NCI-H748 treated with DMSO at 0.1 percent for 48 hours (cell line): ENCODE results near the gene PDZD7.

ENCODE experiments used
- DNase-seq: peaks from one replicate; lab custom pipeline; 2025; lab: John Stamatoyannopoulos, UW

PDZD7 gene

DNA sequence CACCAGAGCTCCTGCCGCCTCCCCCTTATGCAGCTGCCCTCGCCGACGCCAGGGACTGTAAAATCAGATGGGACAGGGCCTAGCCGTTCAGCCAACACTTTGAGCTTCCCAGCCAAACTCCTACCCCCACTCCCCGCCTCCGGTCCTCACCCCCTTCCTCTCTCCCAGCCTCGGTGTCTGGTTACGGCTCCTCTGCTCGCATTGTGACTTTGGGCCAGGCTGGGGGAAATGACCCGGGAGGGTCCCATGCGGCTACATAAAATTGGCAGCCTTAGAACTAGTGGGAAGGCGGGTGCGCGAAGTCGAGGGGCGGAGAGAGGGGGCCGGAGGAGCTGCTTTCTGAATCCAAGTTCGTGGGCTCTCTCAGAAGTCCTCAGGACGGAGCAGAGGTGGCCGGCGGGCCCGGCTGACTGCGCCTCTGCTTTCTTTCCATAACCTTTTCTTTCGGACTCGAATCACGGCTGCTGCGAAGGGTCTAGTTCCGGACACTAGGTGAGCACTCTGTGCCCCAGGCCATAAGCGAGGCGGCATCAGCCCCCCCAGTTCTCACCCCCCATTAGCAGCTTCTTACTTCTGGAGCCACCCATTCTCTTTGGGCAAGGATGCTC lies 30.8 kb upstream of the PDZD7 start, which contains the start of gene KAZALD1:
Gene KAZALD1 (plus strand): TSS at position 366 of the 608 bp plus-strand sequence. CDS start 604 bp downstream, outside the sequence.
- DNase-seq = no peak

GRCh38 chr10:101060951-101061623 lies 30.2 kb upstream of the PDZD7 start:
- peak; percentile 69 for DNase-seq

DNA sequence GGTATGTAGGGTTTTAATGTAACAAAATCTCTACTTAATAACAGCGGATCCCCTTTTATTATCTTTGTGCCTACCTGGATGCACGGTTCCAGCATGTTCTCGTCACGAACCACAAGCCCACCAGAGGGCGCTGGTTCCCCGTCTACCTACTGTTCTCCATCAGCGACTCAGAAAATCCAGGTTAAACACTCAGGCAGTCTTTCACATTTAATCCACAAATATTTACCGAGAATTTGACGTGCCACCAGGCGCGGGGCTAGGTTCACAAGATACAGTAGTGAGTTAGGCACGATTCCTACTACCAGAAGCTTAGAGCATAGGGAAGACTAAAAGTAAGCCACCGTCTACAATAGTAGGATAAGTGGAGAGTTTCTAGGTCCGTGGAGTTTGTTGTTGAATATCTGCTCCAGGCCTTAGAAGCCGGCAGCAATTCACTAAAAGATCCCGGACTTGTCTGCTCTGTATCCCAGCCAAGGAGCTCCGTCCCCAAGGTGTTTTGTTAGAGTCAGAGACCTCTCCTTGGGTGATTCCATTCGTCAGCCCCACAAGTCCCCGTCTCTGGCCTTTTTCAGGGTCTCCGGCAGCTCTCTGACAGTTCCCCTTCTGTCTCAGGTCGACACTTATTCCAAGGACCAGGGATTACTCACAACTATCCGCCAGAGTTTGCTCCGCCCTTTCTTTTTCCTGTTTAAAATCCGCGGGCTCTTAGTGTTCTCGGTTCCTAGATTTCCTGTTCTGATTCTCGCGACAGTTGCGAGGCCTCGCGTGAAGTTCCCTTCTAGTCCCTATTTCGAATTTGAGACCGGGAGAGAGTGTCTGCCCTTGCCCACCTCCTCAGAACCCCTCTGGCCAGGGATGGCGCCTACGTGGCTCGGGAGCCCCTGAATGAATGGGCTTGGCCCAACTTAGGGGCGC lies 29.4 kb upstream of the PDZD7 start:
- DNase-seq = peak; percentile 69

- DNase-seq = no peak
These were observed 25.6 kb upstream of the PDZD7 start for GRCh38 chr10:101056365-101057151.

- DNase-seq = no peak
These were observed 24.5 kb upstream of the PDZD7 start for GRCh38 chr10:101055411-101055810.

DNA sequence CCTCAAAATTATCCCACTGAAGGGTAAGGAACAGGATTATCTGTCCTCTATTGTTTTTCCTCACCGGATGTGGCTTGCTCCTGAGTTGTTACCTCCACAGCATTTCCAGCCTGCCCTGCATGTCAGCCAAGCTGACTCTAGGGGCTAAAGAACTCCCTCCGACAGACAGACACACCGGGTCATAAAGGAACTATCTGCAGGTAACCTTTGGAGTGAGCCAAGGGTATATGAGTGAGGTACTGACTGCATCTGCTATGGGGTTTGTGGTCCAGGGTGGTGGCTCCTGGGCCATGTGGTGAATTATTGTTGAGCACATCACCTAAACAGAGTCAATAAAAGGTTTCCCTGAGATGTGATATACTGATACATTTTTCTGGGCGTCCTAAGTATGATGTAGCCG lies 23.9 kb upstream of the PDZD7 start:
- DNase-seq = no peak

DNA sequence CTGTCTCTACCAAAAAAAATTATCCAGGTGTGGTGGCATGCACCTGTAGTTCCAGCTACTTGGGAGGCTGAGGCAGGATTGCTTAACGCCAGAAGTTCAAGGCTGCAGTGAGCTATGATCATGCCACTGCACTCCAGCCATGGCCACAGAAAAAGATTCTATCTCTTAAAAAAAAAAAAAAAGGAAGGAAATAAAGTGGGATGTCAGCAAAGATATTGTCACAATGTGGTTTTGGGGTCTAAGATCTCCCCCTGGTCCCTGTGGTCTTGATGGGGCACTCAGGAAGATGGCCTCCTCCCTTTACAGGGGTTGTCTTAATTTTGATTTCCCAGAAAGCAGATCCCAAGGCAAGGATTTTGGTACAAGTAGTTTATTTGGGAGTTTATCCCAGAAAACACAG lies 23.4 kb upstream of the PDZD7 start:
- no peak for DNase-seq

GRCh38 chr10:101053516-101053915 lies 22.6 kb upstream of the PDZD7 start:
- DNase-seq = no peak

DNA sequence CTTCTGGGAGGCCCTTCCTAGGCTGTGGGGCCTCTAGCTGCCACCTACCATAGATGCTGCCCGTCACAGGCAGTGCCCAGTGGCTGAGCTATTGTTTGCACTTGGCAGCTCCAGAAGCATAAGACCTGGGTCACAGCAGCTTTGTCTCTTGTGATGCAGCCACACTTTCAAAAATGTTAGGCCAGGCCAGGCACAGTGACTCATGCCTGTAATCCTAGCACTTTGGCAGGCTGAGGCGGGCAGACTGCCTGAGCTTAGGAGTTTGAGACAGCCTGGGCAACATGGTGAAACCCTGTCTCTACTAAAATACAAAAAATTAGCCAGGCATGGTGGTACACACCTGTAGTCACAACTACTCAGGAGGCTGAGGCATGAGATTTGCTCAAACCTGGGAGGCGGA lies 21.4 kb upstream of the PDZD7 start:
- DNase-seq = no peak

DNA sequence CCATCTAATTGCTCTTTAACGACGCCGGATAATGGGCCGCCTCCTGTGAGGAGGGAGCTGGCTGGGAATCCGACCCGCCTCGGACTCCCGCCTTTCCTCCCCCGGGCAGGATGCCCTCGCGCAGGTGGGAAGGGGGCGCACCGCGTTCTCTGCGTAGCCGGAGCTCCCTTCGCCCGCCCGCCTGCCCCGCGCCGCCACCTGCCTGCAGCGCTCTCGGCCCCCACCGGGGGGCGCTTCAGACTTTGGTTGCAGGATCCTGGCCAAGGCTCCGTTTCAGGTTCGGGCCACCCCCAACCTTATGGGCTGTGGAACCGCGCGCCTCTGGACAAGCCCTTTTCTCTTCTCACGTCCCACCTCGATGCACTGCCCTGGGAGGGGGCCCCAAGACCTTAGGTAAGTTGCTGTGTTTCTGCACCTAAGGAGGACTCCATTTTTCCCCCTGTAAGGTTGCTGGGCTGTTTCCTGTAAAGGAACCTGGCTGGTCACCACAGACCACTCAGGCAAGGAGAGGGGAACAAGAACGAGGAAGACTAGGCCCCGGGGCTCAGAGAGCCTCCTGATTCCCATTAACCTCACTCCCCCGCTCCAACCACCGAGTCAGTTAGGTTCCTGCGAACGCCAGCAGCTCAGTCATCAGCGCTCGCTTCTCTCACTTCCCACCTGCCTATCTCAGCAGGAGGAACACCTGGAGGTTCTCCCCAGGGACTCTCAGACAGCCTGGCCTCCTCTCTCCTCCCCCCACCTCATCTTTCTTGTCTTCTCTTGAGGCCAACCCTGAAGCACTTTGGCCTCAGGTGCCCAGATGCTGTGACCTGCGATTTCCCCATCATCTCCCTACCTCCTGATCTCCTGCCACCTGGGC lies 19.5 kb upstream of the PDZD7 start:
- peak; percentile 45 for DNase-seq

- peak; percentile 38 for DNase-seq
These were observed 17.3 kb upstream of the PDZD7 start for GRCh38 chr10:101047961-101048892.

- DNase-seq = no peak
These were observed 16.3 kb upstream of the PDZD7 start for GRCh38 chr10:101047268-101047667.

GRCh38 chr10:101046332-101047238 lies 15.7 kb upstream of the PDZD7 start:
- DNase-seq = no peak

DNA sequence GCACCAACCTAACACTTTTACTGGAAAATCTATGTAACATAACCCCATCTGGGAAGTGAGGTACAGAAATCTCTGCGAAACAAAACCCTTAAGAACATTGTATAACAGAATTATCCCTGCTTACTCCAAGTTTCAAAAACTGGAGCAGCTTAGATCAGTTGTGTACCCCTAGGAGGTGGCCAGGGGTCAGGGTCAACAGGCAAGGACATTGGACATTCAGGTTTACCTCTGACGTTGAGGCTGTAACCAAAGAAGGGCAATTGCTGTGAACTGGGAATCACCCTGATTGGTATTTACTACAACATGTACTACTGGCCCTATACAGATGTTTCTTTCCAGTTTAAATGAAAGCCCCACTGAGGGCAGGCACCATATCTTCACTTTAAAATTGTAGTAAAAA lies 13.2 kb upstream of the PDZD7 start:
- DNase-seq = no peak

DNA sequence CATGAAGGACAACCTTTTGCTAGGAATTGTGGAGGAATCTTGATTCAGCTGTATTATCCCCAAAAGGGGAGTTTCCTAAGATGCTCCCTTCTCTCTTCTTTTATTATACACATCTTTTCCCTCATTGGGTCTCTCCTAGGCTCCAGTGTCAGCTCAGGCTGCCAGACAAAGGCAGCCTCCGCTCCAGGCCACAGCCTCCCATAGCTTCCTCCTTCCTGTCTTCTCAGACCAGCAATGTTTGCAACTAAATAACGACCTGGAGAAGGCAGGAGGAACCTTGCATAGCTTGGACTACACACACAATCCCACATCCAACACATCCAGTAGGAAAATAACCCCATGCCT lies 12.4 kb upstream of the PDZD7 start:
- no peak for DNase-seq

DNA sequence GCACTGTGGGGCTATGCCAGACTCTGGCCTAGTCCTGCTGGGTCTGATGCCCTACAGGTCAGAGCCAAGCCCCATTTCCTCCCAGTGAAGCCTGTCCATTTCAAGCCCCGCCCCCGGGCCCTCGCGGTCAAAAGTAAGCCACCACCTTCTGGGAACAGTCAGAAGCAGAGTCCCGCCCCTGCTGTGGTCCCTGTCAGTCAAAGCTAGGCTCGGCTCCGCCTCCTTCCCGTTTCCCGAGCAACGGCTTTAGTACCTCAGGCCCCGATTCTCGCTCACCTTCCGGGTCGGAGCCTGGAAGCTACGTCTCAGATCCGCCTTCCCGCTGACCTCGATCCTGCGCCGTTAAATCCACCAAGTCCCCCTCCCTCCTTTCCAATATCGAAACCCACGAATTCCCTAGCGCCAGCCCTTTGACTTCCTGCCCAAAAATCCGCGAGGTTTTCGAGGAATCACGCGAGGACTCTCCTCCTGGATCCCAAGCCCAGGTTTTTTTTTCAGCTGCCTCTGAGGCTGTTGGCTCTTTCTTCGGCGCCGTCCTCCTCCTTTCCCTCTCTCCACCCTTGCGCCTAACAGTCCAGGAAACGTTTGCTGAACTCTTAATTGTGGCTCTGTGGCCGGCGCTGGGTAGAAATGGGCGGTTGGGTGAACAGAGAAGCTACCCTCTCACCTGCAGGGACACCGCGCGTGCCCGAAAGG lies 11.9 kb upstream of the PDZD7 start:
- peak; percentile 88 for DNase-seq

DNA sequence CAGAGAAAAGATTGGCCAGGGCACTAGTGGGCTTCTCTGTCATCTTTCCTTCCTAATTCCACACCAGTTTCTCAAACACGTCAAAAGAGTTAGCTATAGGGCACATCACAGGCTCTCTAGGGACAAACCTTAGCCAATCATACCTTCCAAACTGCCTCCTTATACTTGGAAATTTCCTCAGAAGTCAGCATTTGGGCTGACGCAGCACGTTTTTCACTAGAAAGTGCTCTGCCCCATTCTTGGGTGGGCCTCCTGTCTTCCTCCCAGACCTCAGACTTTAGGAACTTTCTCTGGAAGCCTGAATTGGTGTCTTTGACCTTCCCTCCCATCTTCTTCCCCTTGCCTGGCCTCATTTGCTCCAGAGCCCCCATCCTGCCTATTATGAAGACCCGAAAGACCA lies 11.2 kb upstream of the PDZD7 start:
- DNase-seq = no peak

DNA sequence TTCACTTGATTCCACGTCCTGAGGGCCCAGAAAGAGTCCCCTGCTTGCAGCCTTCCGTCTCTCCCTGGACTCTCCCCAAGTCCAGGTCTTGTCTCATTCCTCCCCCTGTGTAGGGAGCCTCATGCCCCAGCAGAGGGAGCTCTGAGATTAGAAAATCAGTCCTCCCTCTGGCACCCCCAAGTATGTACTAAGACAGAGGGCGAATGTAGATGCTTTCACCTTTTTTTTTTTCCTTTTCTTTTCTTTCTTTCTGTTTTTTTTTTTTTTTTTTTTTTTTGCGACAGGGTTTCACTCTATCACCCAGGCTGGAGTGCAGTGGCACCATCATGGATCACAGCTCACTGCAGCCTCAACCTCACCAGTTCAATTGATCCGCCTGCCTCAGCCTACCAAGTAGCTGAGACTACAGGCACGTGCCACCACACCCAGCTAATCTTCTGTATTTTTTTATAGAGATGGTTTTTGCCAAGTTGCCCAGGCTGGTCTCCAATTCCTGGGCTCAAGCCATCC lies 10.4 kb upstream of the PDZD7 start:
- peak; percentile 37 for DNase-seq
